HG03354 (cell line): Measurements from ENCODE around the gene UBN1.

Experiments used
- ATAC-seq: cut with Tn5 transposase; IDR thresholded peaks from one replicate; pipeline ENCODE4 v1.9.1; 2021; ENCODE audit warnings: mild to moderate bottlenecking; ENCODE audit not compliant: unreplicated experiment, poor library complexity, severe bottlenecking

The UBN1 gene

GRCh38 chr16:4814542-4815173, 32.6 kb upstream of the UBN1 start:
- ATAC-seq: no peak

- ATAC-seq: no peak
Observed at GRCh38 chr16:4820652-4821051, 26.6 kb upstream of the UBN1 start.

- no peak for ATAC-seq
Observed at GRCh38 chr16:4825196-4825595, 22.1 kb upstream of the UBN1 start.

- no peak for ATAC-seq
Observed at GRCh38 chr16:4826526-4826925, 20.8 kb upstream of the UBN1 start.

- ATAC-seq: no peak
Observed at GRCh38 chr16:4826980-4827379, 20.3 kb upstream of the UBN1 start.

- ATAC-seq: no peak
Observed at GRCh38 chr16:4828567-4829321, 18.5 kb upstream of the UBN1 start.

GRCh38 chr16:4830408-4830807, 16.9 kb upstream of the UBN1 start:
- ATAC-seq: no peak

GRCh38 chr16:4831616-4832015, 15.7 kb upstream of the UBN1 start:
- ATAC-seq: no peak

GRCh38 chr16:4832698-4833343, 14.5 kb upstream of the UBN1 start:
- no peak for ATAC-seq

GRCh38 chr16:4833584-4833983, 13.7 kb upstream of the UBN1 start:
- no peak for ATAC-seq

- ATAC-seq: no peak
Observed at GRCh38 chr16:4836727-4837126, 10.6 kb upstream of the UBN1 start.

GRCh38 chr16:4837733-4838501, 9.4 kb upstream of the UBN1 start:
- ATAC-seq: no peak

- ATAC-seq: no peak
Observed at GRCh38 chr16:4839942-4840341, 7.3 kb upstream of the UBN1 start.

GRCh38 chr16:4840984-4841383, 6.3 kb upstream of the UBN1 start:
- ATAC-seq: no peak

GRCh38 chr16:4846503-4846900, 779 bp upstream of the UBN1 start:
- ATAC-seq: peak; percentile 23

- ATAC-seq: peak; percentile 22
Observed at GRCh38 chr16:4847774-4848587, 700 bp downstream of the UBN1 start.

- no peak for ATAC-seq
Observed at GRCh38 chr16:4850211-4850610, 2.9 kb downstream of the UBN1 start.

- no peak for ATAC-seq
Observed at GRCh38 chr16:4852221-4852872, 5.1 kb downstream of the UBN1 start.

GRCh38 chr16:4855371-4855770, 8.1 kb downstream of the UBN1 start:
- no peak for ATAC-seq
